ENCODE measurements around the gene HES2.

DNA sequence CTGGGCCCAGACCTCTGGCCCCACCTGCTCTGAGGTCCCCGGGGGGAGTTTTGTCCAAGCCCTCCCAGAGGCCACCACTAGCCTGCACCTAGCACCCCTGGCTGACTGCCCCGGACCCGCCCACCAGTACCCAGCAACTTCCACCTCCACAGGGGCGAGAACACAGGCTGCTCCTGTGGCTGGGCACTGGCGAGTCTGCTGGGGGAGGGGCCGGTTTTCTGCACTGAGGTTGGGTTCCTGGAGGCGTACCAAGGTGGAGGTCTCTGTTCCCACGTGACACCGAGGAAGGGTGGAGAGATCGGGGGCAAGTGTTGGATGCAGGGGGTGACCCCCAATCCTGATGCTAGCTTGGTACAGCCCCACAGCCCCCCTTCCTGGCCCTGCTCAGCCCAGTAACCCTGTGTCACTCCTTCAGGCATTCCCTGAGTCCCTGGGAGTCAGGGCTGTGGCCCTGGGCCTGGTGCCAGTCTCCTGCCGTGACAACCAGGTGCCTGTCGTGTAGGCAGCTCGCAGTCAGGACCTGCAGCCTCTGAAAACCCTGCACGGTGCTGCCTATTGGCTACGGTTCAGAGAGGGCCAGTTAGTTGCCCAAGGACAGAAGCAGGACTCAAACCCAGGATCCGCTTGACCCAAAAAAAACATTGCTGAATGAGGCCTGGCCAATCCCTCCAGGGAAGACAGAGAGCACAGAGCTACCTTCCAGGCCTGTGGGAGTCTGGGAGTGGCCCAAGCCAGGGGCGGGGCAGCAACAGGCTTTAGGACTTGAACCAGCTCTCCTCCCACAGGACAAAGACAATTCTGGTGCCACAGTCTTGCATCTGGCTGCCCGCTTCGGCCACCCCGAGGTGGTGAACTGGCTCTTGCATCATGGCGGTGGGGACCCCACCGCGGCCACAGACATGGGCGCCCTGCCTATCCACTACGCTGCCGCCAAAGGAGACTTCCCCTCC, 8.0 kb upstream of the HES2 start:
- TF ChIP-seq POLR2AphosphoS5 (IDR thresholded peaks at IDR 0.05; ENCODE audit: control insufficient read depth, insufficient read depth, low read depth, low read length) = no peak
- TF ChIP-seq ZNF431 (CRISPR knock-in tag; IDR thresholded peaks at IDR 0.05) = no peak
- TF ChIP-seq, protein P1, sequence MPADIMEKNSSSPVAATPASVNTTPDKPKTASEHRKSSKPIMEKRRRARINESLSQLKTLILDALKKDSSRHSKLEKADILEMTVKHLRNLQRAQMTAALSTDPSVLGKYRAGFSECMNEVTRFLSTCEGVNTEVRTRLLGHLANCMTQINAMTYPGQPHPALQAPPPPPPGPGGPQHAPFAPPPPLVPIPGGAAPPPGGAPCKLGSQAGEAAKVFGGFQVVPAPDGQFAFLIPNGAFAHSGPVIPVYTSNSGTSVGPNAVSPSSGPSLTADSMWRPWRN (IDR thresholded peaks at IDR 0.05; ENCODE audit: low read depth) = no peak
- no peak for TF ChIP-seq TCF7L2 (IDR thresholded peaks at IDR 0.05; ENCODE audit: low read depth, low read length)
- TF ChIP-seq POLR2A (conservative IDR thresholded peaks at IDR 0.05) = no peak
- no peak for TF ChIP-seq CCAR2 (IDR thresholded peaks at IDR 0.05; ENCODE audit: low read depth, low read length)
- no peak for TF ChIP-seq NFXL1 (CRISPR knock-in tag; IDR thresholded peaks at IDR 0.05)
- TF ChIP-seq NCOA6 (IDR thresholded peaks at IDR 0.05) = no peak

Measured in K562 (cell line).